Activated T-cell treated with anti-CD3 and anti-CD28 coated beads for 48 hours (primary cell): ENCODE results near the gene CEP250.

Source experiments
- DNase-seq: peaks from one replicate; pipeline ENCODE4 v3.0.0-alpha.2; 2020; ENCODE audit warnings: low read depth

The CEP250 gene

DNA sequence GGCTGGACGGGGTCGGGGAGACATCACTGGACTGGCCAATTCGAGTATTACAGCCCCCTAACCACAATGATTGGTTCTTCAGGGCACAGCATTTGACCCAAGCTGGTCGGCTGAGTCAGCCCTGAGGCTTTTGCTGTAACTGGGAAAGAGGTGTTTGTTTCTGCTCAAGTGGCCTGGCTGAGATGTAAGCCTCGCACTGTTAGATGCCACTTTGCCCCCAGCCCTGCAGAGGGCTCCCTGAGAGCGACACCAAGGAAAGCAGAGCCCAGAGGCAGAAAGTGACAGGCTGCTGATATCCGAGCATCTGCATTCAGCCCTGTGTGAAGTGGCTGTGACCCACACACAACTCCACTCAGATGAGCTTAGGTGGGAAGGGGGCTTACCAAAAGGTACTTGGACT lies 105.9 kb downstream of the CEP250 start:
- DNase-seq: no peak

DNA sequence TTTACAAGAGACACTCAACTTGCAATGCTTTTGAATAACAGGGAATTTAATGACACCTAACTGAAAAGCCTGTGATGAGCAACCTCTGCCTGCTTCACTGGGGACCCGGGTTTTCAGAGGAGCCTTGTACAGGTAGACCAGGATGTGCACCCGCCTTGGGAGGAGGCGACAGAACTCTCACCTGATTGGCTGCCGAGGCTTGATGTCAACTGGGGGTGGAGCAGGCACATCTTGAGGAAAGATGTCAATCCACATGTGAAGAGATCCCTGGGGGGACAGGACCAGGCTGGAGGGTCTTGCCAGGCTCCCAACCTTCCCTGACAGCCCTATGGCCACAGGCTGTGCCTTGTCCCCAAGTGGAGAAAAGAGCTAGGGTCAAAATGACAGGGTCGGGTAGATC lies 106.3 kb downstream of the CEP250 start:
- DNase-seq: no peak

DNA sequence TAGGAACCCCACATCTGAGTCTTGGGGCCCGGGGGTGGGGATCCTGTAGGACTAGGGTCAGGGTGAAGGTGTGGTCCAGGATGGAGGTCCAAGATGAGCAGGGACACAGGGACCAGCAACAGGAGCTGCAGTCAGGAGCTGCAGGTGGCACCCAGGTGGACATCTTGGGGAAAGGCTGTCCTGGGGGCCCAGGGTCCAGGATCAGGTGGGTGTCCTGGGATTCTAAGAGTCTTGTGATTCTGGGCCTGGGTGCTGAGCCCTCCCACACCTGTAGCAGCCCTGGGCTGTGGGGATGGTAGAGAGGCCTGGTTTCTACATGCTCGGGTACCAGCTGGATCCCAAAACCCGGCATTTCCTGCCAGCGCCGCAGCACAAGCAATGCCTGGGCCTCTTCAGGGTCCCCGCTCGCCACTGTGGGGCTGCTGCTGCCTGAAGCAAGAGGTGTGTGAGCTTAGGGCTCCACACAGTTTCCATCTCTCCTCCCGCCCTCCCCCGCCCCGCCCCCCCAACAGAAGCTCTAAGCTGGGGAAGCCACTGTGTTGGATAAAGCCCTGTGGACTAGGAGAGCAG lies 107.2 kb downstream of the CEP250 start:
- DNase-seq: no peak

DNA sequence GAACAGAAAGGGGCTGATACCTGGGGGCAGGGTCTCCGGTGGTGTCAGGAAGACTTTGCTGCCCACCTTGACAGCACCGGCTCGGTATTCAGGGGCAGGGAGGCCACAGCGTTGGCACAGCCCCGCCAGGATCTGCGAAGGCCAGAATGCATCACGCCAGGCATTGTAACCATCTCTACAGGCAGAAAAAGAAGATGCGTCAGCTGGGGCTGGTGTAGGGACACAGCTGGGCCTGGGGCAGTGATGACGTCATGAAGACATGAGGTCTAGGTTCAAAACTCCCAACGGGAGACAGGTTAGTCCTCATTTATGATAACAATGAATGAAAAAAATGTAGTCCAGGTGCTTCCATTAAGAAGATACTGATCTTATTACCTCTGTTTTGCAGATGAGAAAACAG lies 108.4 kb downstream of the CEP250 start:
- DNase-seq: no peak

DNA sequence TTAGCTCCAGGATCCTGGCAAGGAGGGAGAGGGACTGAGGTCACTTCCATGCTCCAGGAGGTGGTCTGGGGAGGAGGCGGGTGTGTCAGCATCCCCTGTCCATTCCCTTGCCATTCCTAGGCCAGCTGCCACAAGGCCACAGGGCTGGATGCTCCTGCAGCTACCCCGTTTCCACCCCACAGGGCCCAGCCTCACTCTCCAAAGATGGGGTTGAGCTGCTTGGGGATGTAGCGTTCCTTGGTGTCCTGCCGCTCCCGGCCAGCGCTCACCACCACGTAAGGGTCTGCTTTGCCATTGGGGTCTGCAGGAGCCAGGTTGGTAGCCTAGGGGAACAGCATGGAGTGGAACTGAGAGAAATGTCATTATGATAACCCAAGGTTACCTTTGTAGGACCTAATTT lies 109.5 kb downstream of the CEP250 start:
- no peak for DNase-seq

DNA sequence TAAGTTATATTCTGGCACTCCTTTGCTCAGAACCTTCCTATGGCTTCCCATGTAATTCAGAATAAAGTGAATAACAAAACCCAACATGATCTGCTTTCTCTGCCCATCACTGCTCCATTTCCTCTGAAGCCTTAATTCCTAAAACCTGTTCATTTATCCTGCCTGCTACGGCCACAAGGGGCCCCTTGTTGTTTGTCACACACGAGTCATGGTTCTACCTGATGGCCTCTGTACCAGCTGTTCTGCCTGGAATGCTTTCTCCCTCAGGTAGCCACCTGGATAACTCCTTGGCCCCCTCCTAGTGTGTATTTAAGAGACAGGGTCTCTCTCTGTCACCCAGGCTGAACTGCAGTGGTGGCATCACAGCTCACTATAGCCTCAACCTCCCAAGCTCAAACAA lies 113.2 kb downstream of the CEP250 start:
- no peak for DNase-seq
